Trophoblast cell (in vitro differentiated cells and primary cell): ENCODE measurements around the gene MICU2. TPM values are rescaled to one million over a fixed set of nuclear protein-coding genes. Genes with fewer than 3 reads are reported as not detected.

Experiments
- DNase-seq, 2 donors: peaks; one replicate each; pipeline ENCODE4 v3.0.0-alpha.2; 2016
- H2AFZ ChIP-seq: 2 replicates; pipeline ENCODE4 v1.6.1; 2013; ENCODE audit warnings: low read length, moderate library complexity, mild to moderate bottlenecking; ENCODE audit not compliant: insufficient read depth, poor library complexity
- H2AK5ac ChIP-seq: 2 replicates; pipeline ENCODE4 v1.6.1; 2013; ENCODE audit warnings: mild to moderate bottlenecking, low read length
- H2BK120ac ChIP-seq: 2 replicates; pipeline ENCODE4 v1.6.1; 2013; ENCODE audit warnings: low read length, mild to moderate bottlenecking, moderate library complexity; ENCODE audit not compliant: insufficient read depth, poor library complexity
- H2BK12ac ChIP-seq: 2 replicates; pipeline ENCODE4 v1.6.1; 2013; ENCODE audit warnings: mild to moderate bottlenecking, low read length, moderate library complexity
- H2BK5ac ChIP-seq: 2 replicates; pipeline ENCODE4 v1.6.1; 2013; ENCODE audit warnings: low read length, low read depth, moderate library complexity, mild to moderate bottlenecking; ENCODE audit not compliant: poor library complexity
- H3K14ac ChIP-seq: 2 replicates; pipeline ENCODE4 v1.6.1; 2013; ENCODE audit warnings: mild to moderate bottlenecking, low read length
- H3K18ac ChIP-seq: 2 replicates; pipeline ENCODE4 v1.6.1; 2013; ENCODE audit warnings: mild to moderate bottlenecking, low read length
- H3K23ac ChIP-seq: 2 replicates; pipeline ENCODE4 v1.6.1; 2013; ENCODE audit warnings: low read length
- H3K27ac ChIP-seq: 2 replicates; pipeline ENCODE4 v1.5.1; 2013; ENCODE audit warnings: low read depth, mild to moderate bottlenecking, inconsistent platforms, low read length, moderate library complexity
- H3K27me3 ChIP-seq: 2 replicates; pipeline ENCODE4 v1.6.1; 2013; ENCODE audit warnings: inconsistent platforms, mild to moderate bottlenecking, low read length, moderate library complexity; ENCODE audit not compliant: insufficient read depth
- H3K36me3 ChIP-seq, 2 experiments: 1 replicate in 1 of 2; 2 replicates in 1 of 2; pipeline ENCODE4 v1.6.1; 2013; ENCODE audit warnings: low read length in 2 of 2, mild to moderate bottlenecking in 2 of 2, moderate library complexity in 1 of 2; ENCODE audit not compliant: insufficient read depth in 2 of 2, control insufficient read depth in 1 of 2
- H3K4ac ChIP-seq: 2 replicates; pipeline ENCODE4 v1.6.1; 2013; ENCODE audit warnings: low read depth, mild to moderate bottlenecking, low read length, moderate library complexity
- H3K4me1 ChIP-seq, 2 experiments: 1 replicate in 1 of 2; 2 replicates in 1 of 2; pipeline ENCODE4 v1.6.1; 2013; ENCODE audit warnings: low read length in 2 of 2, mild to moderate bottlenecking in 2 of 2, moderate library complexity in 1 of 2; ENCODE audit not compliant: insufficient read depth in 2 of 2, control insufficient read depth in 1 of 2
- H3K4me2 ChIP-seq: 2 replicates; pipeline ENCODE4 v1.6.1; 2013; ENCODE audit warnings: inconsistent platforms, mild to moderate bottlenecking, low read length, moderate library complexity
- H3K4me3 ChIP-seq: 2 replicates; pipeline ENCODE4 v1.5.1; 2013; ENCODE audit warnings: mild to moderate bottlenecking, low read depth, low read length, inconsistent platforms
- H3K79me1 ChIP-seq: one replicate; pipeline ENCODE4 v1.6.1; 2013; ENCODE audit warnings: low read length
- H3K79me2 ChIP-seq: 2 replicates; pipeline ENCODE4 v1.6.1; 2013; ENCODE audit warnings: low read length, mild to moderate bottlenecking; ENCODE audit not compliant: control insufficient read depth, insufficient read depth, poor library complexity
- H3K9ac ChIP-seq: 2 replicates; pipeline ENCODE4 v1.6.1; 2013; ENCODE audit warnings: mild to moderate bottlenecking, low read length
- H3K9me3 ChIP-seq: 2 replicates; pipeline ENCODE4 v1.6.1; 2013; ENCODE audit warnings: low read depth, mild to moderate bottlenecking, control low read depth, inconsistent platforms, low read length; ENCODE audit not compliant: insufficient read depth
- H4K12ac ChIP-seq: 2 replicates; pipeline ENCODE4 v1.6.1; 2013; ENCODE audit warnings: low read depth, mild to moderate bottlenecking, low read length, moderate library complexity
- H4K8ac ChIP-seq: 2 replicates; pipeline ENCODE4 v1.6.1; 2013; ENCODE audit warnings: low read depth, mild to moderate bottlenecking, low read length, moderate library complexity
- H4K91ac ChIP-seq: one replicate; pipeline ENCODE4 v1.6.1; 2013; ENCODE audit warnings: low read depth, mild to moderate bottlenecking, low read length, moderate library complexity
- WGBS: extraction: QIAGEN DNeasy Blood & Tissue Kit; methylation state at CpG from one replicate; pipeline ENCODE4 v1.1.7; 2013; ENCODE audit warnings: missing lambda C conversion rate; ENCODE audit not compliant: insufficient read length, insufficient coverage; ENCODE audit errors: extremely low coverage; 5-methylcytosine and 5-hydroxymethylcytosine counted together
- polyA plus RNA-seq: library from polyadenylated mRNA; stranded (reverse); fragments of 200-250 nt; gene quantifications from 2 replicates; pipeline ENCODE4 v1.2.3, GENCODE V29; 2013

The MICU2 gene
- 31.8 and 35.0 TPM in 2 replicates for polyA plus RNA-seq

- DNase-seq = peak; percentile 97 to 98
- Histone ChIP-seq H3K9ac (peak within 1 kb of the TSS; percentile 91), H4K12ac (peak within 1 kb of the TSS; percentile 99), H2BK120ac (peak within 1 kb of the TSS; percentile 99), H3K18ac (peak within 1 kb of the TSS; percentile 100), H2BK12ac (peak within 1 kb of the TSS; percentile 62), H3K36me3 (no peaks in the 10 kb centered on the region), H2BK5ac (peak within 1 kb of the TSS; percentile 99), H3K23ac (no peak within 1 kb of the TSS), H3K79me2 (peaks cover 6% of the 10 kb centered on the region), H3K4ac (peak within 1 kb of the TSS; percentile 98), H3K27me3 (no peaks in the 10 kb centered on the region), H3K4me2 (peak within 1 kb of the TSS; percentile 66), H4K8ac (peak within 1 kb of the TSS; percentile 100), H2AK5ac (peak within 1 kb of the TSS; percentile 44), H3K27ac (peak within 1 kb of the TSS; percentile 97), H3K9me3 (no peaks in the 10 kb centered on the region), H3K4me1 (peaks cover 0 to 2% of the 10 kb centered on the region in 2 experiments), H4K91ac (peak within 1 kb of the TSS; percentile 98), H2AFZ (peak within 1 kb of the TSS; percentile 100), H3K4me3 (peak within 1 kb of the TSS; percentile 94), H3K79me1 (peaks cover 7% of the 10 kb centered on the region), H3K14ac (peak within 1 kb of the TSS; percentile 100)
- no CpG with 5 or more reads among the region's 77 CpGs for WGBS
Measured at GRCh38 chr13:21603531-21604448, at the start of gene MICU2. Gene MICU2, minus strand, starts transcription at chr13:21604170. Its CDS starts 22 bp downstream, at chr13:21604148.

GRCh38 chr13:21641629-21642028 lies 37.7 kb upstream of the MICU2 start:
- WGBS = no CpG with 5 or more reads among the region's 2 CpGs
- Histone ChIP-seq H3K23ac (no peak overlapping the region), H3K9me3 (no peaks in the 10 kb centered on the region)

GRCh38 chr13:21639561-21639960 lies 35.6 kb upstream of the MICU2 start:
- H3K79me2 ChIP-seq = no peaks in the 10 kb centered on the region
- H2BK5ac ChIP-seq = no peak overlapping the region
- no peak overlapping the region for H4K91ac ChIP-seq
- no CpG with 5 or more reads among the region's 5 CpGs for WGBS
- no peak overlapping the region for H2AK5ac ChIP-seq
- H3K27me3 ChIP-seq = no peaks in the 10 kb centered on the region
- no peaks in the 10 kb centered on the region for H3K79me1 ChIP-seq
- H3K9me3 ChIP-seq = no peaks in the 10 kb centered on the region
- H3K27ac ChIP-seq = no peak overlapping the region
- H2AFZ ChIP-seq = no peak overlapping the region
- H3K18ac ChIP-seq = no peak overlapping the region
- no peak for DNase-seq
- no peak overlapping the region for H4K8ac ChIP-seq
- no peak overlapping the region for H3K4ac ChIP-seq
- H3K4me2 ChIP-seq = no peak overlapping the region
- no peak overlapping the region for H3K4me3 ChIP-seq
- H2BK12ac ChIP-seq = no peak overlapping the region
- H2BK120ac ChIP-seq = no peak overlapping the region
- H3K4me1 ChIP-seq = no peaks in the 10 kb centered on the region
- no peak overlapping the region for H3K9ac ChIP-seq
- H3K36me3 ChIP-seq = no peaks in the 10 kb centered on the region
- H4K12ac ChIP-seq = no peak overlapping the region
- H3K14ac ChIP-seq = no peak overlapping the region
- no peak overlapping the region for H3K23ac ChIP-seq

More at GRCh38 chr13:21641629-21642028, 37.7 kb upstream of the MICU2 start:
- Histone ChIP-seq H3K27me3 (no peaks in the 10 kb centered on the region), H2BK12ac (no peak overlapping the region), H4K91ac (no peak overlapping the region), H2AK5ac (no peak overlapping the region), H3K4me1 (no peaks in the 10 kb centered on the region), H4K12ac (no peak overlapping the region), H3K9ac (no peak overlapping the region), H3K4me3 (no peak overlapping the region), H3K14ac (no peak overlapping the region), H3K4ac (no peak overlapping the region), H2AFZ (no peak overlapping the region), H3K79me1 (no peaks in the 10 kb centered on the region), H4K8ac (no peak overlapping the region), H3K27ac (no peak overlapping the region), H3K4me2 (no peak overlapping the region), H3K36me3 (no peaks in the 10 kb centered on the region), H3K18ac (no peak overlapping the region), H2BK5ac (no peak overlapping the region), H3K79me2 (no peaks in the 10 kb centered on the region), H2BK120ac (no peak overlapping the region)
- DNase-seq = no peak

GRCh38 chr13:21638319-21639282 lies 34.6 kb upstream of the MICU2 start:
- no CpG with 5 or more reads among the region's 6 CpGs for WGBS
- H3K4me1 ChIP-seq = no peaks in the 10 kb centered on the region
- no peak overlapping the region for H2AK5ac ChIP-seq
- DNase-seq = peak; percentile 31 to 72
- H2AFZ ChIP-seq = no peak overlapping the region
- H3K9me3 ChIP-seq = no peaks in the 10 kb centered on the region
- H2BK12ac ChIP-seq = no peak overlapping the region
- no peak overlapping the region for H3K18ac ChIP-seq
- H3K36me3 ChIP-seq = no peaks in the 10 kb centered on the region
- H3K27me3 ChIP-seq = no peaks in the 10 kb centered on the region
- H3K79me2 ChIP-seq = no peaks in the 10 kb centered on the region
- H3K27ac ChIP-seq = no peak overlapping the region
- H3K79me1 ChIP-seq = no peaks in the 10 kb centered on the region
- no peak overlapping the region for H3K4ac ChIP-seq
- no peak overlapping the region for H3K4me3 ChIP-seq
- no peak overlapping the region for H3K4me2 ChIP-seq
- no peak overlapping the region for H2BK120ac ChIP-seq
- no peak overlapping the region for H4K12ac ChIP-seq
- H3K9ac ChIP-seq = no peak overlapping the region
- no peak overlapping the region for H3K23ac ChIP-seq
- no peak overlapping the region for H2BK5ac ChIP-seq
- no peak overlapping the region for H4K91ac ChIP-seq
- no peak overlapping the region for H3K14ac ChIP-seq
- no peak overlapping the region for H4K8ac ChIP-seq
